Measurements from ENCODE around the gene HTT. TPM values are rescaled to one million over a fixed set of nuclear protein-coding genes. Genes with fewer than 3 reads are reported as not detected.

HTT gene
- total RNA-seq, 1 experiment from 2014 or later, result 10.4 TPM

DNA sequence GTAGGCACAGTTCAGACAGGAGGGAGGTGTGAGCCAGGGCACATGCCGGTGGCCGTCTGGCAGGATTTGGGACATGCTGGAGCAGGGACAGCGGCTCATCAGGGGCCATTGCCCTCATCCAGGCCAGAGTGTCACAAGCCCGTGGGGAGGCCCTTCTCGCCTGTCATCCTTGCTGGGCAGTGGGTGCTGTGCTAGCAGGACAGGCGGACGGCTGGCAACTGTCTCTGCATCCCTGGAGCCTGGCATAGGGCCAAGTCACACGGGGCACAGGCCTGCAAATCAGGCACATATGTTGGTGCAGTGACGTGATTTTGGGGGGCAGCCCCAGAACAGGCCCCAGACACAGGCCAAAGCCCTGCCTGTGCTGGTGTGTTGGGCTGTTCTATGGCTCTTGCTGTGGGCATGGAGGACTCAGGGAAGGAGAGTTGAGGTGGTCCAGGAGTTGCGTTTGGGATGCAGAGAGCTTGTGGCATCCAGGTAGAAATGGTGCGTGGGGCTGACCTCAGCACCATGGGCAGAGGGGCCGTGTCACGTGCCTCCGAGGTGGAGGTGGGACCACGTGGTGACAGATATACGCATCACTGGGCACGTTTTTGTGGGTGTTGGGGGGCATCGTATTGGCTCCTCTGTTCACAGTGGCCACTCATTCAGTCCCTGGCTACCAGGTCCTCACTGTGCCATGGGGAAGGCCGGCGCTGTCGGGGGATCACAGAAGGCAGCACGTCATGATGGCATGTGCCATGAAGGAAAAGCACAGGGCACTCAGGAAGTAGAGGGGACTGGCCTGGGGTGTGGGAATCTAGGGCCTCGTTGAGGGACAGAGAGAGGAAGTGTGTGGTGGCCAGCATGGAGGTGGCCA lies 159.9 kb downstream of the HTT start:
- DNase-seq (ENCODE audit: low read depth), result no peak

GRCh38 chr4:3235030-3235345 lies 160.5 kb downstream of the HTT start:
- no peak for DNase-seq (ENCODE audit: low read depth)

GRCh38 chr4:3235581-3235980 lies 161.1 kb downstream of the HTT start:
- no peak for DNase-seq (ENCODE audit: low read depth)

DNA sequence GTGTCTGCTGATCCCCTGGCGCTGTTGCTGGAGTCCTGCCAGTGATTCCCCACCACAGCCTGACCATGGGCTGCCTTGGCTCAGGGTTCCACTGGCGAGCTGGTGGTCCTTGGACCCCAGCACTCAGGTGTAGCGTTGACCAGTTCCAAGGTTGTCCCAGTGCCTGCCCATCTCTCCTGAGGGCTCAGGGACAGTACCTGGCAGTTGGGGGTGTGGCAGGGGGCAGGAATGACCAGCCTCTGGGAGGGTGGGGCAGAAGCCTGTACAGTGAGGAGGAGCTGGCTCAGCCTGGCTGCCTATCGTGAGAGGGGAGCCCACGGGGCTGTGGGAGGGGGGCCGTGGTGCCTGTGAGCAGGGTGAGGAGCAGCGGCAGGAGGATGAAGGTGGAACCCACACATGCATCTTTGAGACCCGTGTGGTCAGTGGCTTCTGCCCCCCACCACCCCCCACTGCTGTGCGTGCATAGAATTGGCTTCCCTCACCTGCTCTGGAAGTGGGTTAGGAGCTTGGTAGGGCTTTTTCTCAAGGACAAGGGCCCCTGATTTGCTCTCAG lies 161.9 kb downstream of the HTT start:
- DNase-seq (ENCODE audit: low read depth), result no peak

GRCh38 chr4:3237266-3237665 lies 162.8 kb downstream of the HTT start:
- no peak for DNase-seq (ENCODE audit: low read depth)

DNA sequence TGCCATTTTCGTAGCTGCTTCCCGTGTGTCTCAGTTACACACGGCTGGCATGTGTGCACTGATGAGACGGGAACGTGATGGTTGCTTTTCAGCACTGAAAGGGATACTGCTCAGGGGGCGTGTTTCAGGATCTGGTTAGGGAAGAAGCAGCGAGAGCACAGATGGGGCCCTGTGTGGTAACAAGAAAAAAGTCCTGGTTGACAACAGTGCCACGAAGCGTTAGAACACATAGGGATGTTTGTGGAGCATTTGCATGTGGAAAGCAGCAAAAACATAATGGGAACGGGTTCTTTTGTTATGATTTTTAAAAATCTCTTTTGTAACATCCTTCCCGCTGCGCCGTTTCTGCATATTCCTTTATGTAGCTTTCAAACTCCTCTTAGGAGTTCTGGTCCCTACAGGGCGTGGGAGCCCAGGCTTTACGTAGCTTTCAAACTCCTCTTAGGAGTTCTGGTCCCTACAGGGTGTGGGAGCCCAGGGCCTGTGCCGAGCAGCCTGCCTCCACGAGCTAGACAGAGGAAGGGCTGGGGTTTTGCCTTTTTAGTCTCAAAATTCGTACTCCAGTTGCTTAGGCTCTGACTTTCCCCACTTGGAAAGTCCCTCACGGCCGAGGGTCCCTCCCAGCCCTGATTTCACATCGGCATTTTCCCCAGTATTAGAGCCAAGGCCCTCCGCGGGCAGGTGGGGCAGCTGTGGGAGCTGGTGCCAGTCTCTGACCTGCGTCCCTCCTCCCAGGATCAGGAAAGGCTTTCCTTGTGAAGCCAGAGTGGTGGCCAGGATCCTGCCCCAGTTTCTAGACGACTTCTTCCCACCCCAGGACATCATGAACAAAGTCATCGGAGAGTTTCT lies 163.5 kb downstream of the HTT start:
- no peak for DNase-seq (ENCODE audit: low read depth)

GRCh38 chr4:3238721-3239120 lies 164.2 kb downstream of the HTT start:
- DNase-seq (ENCODE audit: low read depth), result no peak

GRCh38 chr4:3239303-3239702 lies 164.8 kb downstream of the HTT start:
- no peak for DNase-seq (ENCODE audit: low read depth)

GRCh38 chr4:3239998-3240920 lies 165.8 kb downstream of the HTT start:
- DNase-seq (ENCODE audit: low read depth), result no peak

DNA sequence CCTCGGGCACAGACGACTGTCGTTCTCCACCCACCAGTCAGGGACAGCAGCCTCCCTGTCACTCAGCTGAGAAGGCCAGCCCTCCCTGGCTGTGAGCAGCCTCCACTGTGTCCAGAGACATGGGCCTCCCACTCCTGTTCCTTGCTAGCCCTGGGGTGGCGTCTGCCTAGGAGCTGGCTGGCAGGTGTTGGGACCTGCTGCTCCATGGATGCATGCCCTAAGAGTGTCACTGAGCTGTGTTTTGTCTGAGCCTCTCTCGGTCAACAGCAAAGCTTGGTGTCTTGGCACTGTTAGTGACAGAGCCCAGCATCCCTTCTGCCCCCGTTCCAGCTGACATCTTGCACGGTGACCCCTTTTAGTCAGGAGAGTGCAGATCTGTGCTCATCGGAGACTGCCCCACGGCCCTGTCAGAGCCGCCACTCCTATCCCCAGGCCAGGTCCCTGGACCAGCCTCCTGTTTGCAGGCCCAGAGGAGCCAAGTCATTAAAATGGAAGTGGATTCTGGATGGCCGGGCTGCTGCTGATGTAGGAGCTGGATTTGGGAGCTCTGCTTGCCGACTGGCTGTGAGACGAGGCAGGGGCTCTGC lies 166.5 kb downstream of the HTT start:
- no peak for DNase-seq (ENCODE audit: low read depth)

DNA sequence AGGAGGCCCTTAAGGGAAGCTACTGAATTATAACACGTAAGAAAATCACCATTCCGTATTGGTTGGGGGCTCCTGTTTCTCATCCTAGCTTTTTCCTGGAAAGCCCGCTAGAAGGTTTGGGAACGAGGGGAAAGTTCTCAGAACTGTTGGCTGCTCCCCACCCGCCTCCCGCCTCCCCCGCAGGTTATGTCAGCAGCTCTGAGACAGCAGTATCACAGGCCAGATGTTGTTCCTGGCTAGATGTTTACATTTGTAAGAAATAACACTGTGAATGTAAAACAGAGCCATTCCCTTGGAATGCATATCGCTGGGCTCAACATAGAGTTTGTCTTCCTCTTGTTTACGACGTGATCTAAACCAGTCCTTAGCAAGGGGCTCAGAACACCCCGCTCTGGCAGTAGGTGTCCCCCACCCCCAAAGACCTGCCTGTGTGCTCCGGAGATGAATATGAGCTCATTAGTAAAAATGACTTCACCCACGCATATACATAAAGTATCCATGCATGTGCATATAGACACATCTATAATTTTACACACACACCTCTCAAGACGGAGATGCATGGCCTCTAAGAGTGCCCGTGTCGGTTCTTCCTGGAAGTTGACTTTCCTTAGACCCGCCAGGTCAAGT lies 167.5 kb downstream of the HTT start:
- no peak for DNase-seq (ENCODE audit: low read depth)

DNA sequence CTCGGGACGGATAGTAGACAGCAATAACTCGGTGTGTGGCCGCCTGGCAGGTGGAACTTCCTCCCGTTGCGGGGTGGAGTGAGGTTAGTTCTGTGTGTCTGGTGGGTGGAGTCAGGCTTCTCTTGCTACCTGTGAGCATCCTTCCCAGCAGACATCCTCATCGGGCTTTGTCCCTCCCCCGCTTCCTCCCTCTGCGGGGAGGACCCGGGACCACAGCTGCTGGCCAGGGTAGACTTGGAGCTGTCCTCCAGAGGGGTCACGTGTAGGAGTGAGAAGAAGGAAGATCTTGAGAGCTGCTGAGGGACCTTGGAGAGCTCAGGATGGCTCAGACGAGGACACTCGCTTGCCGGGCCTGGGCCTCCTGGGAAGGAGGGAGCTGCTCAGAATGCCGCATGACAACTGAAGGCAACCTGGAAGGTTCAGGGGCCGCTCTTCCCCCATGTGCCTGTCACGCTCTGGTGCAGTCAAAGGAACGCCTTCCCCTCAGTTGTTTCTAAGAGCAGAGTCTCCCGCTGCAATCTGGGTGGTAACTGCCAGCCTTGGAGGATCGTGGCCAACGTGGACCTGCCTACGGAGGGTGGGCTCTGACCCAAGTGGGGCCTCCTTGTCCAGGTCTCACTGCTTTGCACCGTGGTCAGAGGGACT lies 168.8 kb downstream of the HTT start:
- DNase-seq (ENCODE audit: low read depth), result no peak

- DNase-seq (ENCODE audit: low read depth), result no peak
Observed at GRCh38 chr4:3244002-3244401, 169.5 kb downstream of the HTT start.

GRCh38 chr4:3244747-3245146 lies 170.3 kb downstream of the HTT start:
- no peak for DNase-seq (ENCODE audit: low read depth)

- no peak for DNase-seq (ENCODE audit: low read depth)
Observed at GRCh38 chr4:3245676-3246075, 171.2 kb downstream of the HTT start.

GRCh38 chr4:3246458-3247398 lies 172.2 kb downstream of the HTT start:
- no peak for DNase-seq (ENCODE audit: low read depth)

- DNase-seq (ENCODE audit: low read depth), result no peak
Observed at GRCh38 chr4:3247399-3248177, 173.1 kb downstream of the HTT start.

DNA sequence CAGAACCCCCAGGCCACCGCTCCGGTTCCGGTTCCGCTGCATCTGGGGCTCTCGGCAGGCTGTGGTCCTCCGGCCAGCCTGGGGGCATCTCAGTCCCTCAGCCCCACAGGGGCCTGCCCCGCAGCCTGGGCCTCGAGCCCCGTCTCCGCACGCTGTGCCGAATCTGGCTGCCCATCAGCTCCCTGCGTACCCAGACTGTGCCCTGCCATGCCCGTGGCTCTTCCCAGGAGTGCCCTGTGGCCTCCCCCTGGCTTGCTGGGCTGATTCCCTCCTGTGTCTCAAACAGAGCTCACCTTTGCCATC lies 173.6 kb downstream of the HTT start:
- no peak for DNase-seq (ENCODE audit: low read depth)

Data from Daoy (cell line).